ENCODE results near the gene NAXE.
A peak's percentile ranks its signal among the peaks of the same experiment; 100 is the strongest.
"Not testable (repeated sequence)": the region's sequence is repeated elsewhere in the genome, so short reads cannot be mapped to it uniquely, and the experiment has no call there.

Gene NAXE

DNA sequence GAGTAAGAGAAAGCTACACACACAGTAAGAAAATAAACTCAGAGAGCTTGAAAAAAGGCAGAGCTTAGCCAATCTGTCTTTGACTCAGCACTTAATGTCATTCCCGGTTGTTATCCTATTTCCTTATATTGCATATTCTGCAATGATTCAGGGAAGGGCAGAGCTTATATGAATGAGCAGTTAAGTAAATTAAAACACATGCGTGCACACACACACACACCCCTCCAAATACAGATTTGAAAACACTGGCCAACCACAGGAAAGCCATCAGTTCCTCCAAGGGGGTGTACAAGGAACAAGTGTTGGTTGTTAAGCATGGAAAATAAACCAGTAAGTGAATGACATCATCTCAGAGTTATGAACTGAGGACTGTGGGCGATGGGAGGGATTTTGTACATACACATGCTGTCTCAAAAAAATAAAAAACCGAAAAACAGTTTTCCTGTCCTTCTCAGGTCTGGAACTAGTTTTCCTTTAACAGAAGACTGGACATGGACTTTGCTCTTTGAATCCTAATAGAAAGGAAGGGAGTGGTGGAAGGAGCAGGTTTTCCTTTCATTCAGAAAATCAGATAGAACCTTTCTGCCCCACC, 20.2 kb upstream of the NAXE start:
- DNase-seq, result no peak

GRCh38 chr1:156571919-156572662, 19.5 kb upstream of the NAXE start, which contains the start of gene IQGAP3:
Gene IQGAP3 (minus strand): TSS chr1:156572565. CDS start chr1:156572529, 36 bp downstream.
- DNase-seq, result peak; percentile 85

DNA sequence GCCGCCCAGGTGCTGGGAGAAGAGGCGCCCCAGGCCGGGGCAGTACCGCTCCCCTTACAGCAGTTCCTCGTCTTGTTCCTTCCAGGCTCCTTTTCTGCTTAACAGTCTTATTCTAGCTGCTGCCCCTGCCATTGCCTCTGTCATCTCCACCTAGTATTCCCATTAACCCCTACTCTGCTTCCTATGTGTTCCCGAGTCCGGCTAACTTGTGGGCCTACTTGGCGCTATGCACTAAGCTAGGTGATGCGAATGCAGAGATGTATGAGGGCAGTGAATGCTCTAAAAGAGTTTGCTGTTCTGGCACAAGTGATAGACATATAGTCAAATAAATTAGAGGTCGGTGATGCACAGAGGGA, 18.9 kb upstream of the NAXE start:
- DNase-seq, result no peak

DNA sequence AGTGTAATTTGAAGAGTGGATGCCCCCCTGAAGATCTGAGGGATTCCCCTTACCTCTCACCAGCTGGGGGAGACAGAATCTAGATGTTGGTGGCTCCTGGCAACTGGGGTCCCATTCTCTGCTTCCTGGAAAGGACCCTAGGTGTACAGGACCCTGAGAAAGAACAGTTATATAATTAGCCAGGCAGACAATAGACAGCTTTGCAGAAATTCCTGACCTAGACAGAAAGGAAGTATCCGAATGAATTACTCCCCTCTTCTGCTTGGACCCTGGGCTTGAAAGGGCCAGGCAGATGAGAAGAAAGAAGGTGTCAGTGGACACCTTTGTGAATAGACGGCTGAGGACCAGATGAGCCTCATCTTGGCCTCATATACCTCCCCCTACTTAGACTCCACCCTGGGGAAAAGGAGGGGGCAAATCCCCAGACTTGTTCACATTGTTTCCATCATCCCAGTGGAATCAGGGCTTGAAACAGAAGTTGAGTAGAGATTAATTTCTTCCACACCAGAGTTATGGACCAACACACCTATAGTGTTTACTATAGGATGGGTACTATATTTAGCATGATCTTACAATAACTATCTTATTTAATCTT, 17.4 kb upstream of the NAXE start:
- DNase-seq, result no peak

GRCh38 chr1:156577550-156577949, 14.0 kb upstream of the NAXE start:
- no peak for DNase-seq

- DNase-seq, result no peak
Measured at GRCh38 chr1:156578055-156578454, 13.5 kb upstream of the NAXE start.

DNA sequence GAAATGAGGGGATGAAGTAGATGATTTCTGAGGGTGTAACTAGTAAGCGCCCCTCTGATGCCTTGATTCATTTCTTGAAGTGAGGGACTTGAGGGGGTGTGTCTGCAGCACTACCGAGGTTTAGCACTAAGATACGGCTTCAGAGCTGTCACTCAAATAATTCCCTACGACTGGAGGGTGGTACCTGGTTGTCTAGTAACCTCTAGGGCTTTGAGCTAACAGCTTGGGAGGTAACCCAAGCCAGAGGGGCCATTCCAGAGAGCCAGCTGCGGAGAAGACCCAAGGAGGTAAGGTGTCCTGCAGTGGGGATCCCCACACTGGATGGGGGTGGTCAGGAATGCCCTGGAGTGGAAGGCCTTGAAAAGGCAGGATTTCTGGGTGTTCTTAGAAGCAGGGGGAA, 12.1 kb upstream of the NAXE start, which contains the start of gene TTC24:
TTC24 (plus strand) TSS at position 252 of the 400 bp plus-strand sequence. CDS start 1,642 bp downstream, outside the sequence.
- no peak for DNase-seq

GRCh38 chr1:156581661-156582387, 9.8 kb upstream of the NAXE start:
- peak; percentile 39 for DNase-seq

- no peak for DNase-seq
Measured at GRCh38 chr1:156582388-156583017, 9.1 kb upstream of the NAXE start.

DNA sequence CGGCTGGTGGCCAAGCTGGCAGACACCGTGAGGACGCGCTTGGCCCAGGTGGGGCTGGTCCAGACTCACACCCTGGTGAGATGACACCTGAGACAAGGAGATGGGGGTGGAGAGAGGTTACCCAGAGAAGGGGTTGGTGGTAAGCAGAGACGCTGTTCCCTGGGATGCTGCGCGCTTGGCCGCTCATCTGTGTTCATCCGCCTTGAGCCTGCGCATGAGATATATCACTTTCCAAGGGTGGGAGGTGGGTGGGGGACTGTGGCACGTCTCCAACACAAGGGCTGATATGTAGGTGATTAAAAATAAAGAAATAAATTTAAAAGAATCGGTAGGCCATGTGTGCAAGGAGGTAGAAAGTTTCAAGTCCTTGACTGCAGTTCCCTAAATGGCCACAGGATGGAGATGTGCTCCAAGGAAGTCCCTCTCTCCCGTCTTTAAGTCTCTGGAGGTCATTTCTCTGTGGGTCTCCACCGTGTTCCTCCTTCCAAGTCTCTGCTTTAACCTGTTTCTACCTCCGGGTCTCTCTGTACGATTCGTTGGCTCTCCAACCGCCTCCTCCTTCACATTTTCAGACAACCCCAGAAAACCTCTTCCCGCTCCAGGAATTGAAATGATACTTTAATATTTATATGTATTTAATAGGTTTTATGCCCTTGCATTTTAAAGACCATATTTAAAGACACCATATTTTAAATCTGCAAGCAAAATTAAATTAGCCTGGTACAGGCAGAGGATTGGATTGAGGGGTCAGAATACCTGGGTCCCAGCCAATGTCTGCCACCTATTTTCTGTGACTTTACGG, 7.6 kb upstream of the NAXE start:
- DNase-seq, result peak; percentile 86

DNA sequence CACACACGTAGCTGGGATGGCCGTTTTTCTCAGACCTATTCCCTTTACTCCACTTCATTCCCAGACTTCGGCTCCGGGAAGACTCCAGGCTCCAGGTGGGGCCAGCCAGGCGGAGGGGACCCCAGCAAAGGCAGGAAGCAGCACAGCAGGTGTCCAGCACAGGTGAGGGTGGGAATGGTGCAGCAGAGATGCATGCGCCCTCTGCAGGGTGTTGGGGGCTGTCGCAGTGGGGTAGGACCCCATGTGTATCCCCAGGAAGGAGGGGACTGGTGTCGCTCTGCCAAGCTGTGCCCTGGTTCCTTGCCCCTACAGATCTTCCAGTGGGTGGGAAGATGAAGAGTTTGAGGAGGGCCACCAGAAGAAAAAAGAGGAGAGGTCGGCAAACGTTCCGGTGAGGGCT, 6.8 kb upstream of the NAXE start:
- DNase-seq, result no peak

- DNase-seq, result no peak
Measured at GRCh38 chr1:156586323-156586722, 5.3 kb upstream of the NAXE start.

- DNase-seq, result no peak
Measured at GRCh38 chr1:156586892-156587477, 4.6 kb upstream of the NAXE start.

- not testable (repeated sequence) for DNase-seq
Measured at GRCh38 chr1:156587927-156588326, 3.6 kb upstream of the NAXE start.

GRCh38 chr1:156589546-156589945, 2.0 kb upstream of the NAXE start:
- DNase-seq, result no peak

DNA sequence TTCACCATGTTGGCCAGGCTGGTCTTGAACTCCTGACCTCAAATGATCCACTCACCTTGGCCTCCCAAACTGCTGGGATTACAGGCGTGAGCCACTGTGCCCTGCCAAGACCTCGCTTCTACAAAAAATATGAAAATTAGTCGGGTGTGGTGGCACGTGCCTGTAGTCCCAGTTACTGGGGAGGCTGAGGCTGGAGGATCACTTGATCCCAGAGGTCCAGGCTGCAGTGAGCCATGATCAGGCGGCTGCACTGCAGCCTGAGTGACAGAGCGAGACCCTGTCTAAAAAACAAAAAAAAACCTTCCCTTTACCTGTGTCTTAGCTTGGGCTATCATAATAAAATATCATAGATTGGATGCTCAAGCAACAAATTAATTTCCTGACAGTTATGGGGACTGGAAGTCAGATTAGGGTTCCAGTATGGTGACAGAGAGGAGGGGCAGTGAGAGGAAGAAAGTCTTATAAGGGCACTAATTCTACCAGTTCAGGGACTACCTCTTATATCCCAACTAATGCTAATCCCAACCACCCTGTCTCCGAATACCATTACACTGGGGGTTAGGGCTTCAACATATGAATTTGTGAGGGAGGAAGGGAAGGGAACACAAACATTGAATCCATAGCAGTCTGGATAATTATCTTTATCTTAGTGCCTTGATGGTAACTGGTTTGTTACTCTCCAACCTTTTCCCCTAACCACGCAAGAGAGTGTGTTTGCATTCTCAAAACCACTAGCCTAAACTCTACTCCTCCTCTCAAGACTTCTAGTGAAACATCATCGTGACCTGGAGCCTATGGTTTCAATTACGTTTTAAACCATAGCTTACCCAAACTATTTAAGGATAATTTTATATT, 1.0 kb upstream of the NAXE start:
- no peak for DNase-seq

DNA sequence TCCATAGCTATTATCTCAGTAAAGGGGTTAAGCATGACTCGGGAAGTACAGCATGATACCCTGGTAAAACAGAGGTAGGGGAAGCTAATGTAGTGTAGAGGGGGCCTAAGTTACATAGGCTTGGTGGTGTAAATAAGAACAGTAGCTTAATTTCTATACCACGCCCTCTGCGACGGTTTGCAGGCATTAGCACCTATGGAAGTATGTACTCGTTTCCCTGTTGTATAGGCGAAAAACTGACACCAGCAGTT, 470 bp upstream of the NAXE start:
- DNase-seq, result no peak

DNA sequence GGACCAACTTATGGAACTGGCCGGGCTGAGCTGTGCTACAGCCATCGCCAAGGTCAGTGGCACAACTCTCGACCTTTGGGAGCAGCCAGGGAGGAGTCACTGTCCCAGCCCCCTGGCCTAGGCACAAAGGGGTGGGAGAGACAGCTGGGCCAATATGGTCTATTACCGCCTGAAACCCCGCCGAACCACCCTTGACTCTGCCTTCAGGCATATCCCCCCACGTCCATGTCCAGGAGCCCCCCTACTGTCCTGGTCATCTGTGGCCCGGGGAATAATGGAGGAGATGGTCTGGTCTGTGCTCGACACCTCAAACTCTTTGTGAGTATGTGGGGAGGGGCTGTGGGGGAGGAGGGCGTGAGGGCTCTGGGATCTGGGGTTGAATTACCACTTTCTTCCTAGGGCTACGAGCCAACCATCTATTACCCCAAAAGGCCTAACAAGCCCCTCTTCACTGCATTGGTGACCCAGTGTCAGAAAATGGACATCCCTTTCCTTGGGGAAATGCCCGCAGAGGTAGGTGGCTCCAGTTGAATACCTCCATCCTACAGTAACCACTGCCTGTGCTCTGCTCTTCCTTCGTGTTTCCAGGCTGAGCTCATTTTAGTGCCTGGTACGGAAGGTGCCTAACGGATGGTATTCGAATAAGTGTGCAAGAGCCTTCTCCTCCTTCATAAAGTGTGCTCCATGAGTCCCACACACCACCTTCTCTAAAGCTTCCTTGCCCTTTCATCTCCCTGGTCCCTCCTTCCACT, 758 bp downstream of the NAXE start:
- DNase-seq, result no peak

- no peak for DNase-seq
Measured at GRCh38 chr1:156592910-156593660, 1.5 kb downstream of the NAXE start.

- no peak for DNase-seq
Measured at GRCh38 chr1:156593661-156593989, 2.0 kb downstream of the NAXE start.
